Small intestine (tissue), 7 donors: ENCODE measurements around the gene ARL4C. TPM values are rescaled to one million over a fixed set of nuclear protein-coding genes. Genes with fewer than 3 reads are reported as not detected.
"Not testable (repeated sequence)": the region's sequence is repeated elsewhere in the genome, so short reads cannot be mapped to it uniquely, and the experiment has no call there.

ENCODE experiments used
- DNase-seq, 2 donors: peaks; one replicate each; pipeline versions ENCODE4 v3.0.0 to v3.0.0-alpha.2; 2013
- FAIRE-seq: peaks from 2 replicates; lab custom pipeline; 2012; peaks lifted over from hg19 to GRCh38; lab: Jason Lieb, UNC
- H3K27ac ChIP-seq, 3 donors: one replicate each; pipeline ENCODE4 v1.5.1; 2013; ENCODE audit warnings: low read length in 2 of 3, mild to moderate bottlenecking in 2 of 3, control low read depth in 1 of 3, inconsistent platforms in 1 of 3, low read depth in 1 of 3, moderate library complexity in 1 of 3
- H3K27me3 ChIP-seq, 3 donors: one replicate each; pipeline ENCODE4 v1.6.1; 2013; ENCODE audit warnings: low read length in 3 of 3, inconsistent platforms in 1 of 3; ENCODE audit not compliant: control insufficient read depth in 3 of 3, insufficient read depth in 3 of 3
- H3K36me3 ChIP-seq, 3 donors: one replicate each; pipeline ENCODE4 v1.6.1; 2013; ENCODE audit warnings: low read length in 3 of 3, inconsistent platforms in 1 of 3, low read depth in 1 of 3, mild to moderate bottlenecking in 1 of 3, moderate library complexity in 1 of 3; ENCODE audit not compliant: control insufficient read depth in 3 of 3, insufficient read depth in 2 of 3
- H3K4me1 ChIP-seq, 3 donors: one replicate each; pipeline ENCODE4 v1.6.1; 2013; ENCODE audit warnings: low read length in 2 of 3, inconsistent platforms in 1 of 3, low read depth in 1 of 3, mild to moderate bottlenecking in 1 of 3, moderate library complexity in 1 of 3; ENCODE audit not compliant: control insufficient read depth in 3 of 3, insufficient read depth in 2 of 3
- H3K4me3 ChIP-seq, 3 donors: one replicate each; pipeline ENCODE4 v1.5.1; 2013; ENCODE audit warnings: low read length in 3 of 3, control low read depth in 1 of 3, inconsistent platforms in 1 of 3, low read depth in 1 of 3, mild to moderate bottlenecking in 1 of 3, moderate library complexity in 1 of 3
- H3K9me3 ChIP-seq, 2 donors: one replicate each; pipeline ENCODE4 v1.6.1; 2013; ENCODE audit warnings: low read depth in 1 of 2, low read length in 1 of 2; ENCODE audit not compliant: control insufficient read depth in 2 of 2, insufficient read depth in 1 of 2
- WGBS, 3 donors: extraction: QIAGEN DNeasy Blood & Tissue Kit; methylation state at CpG; one replicate each; pipeline ENCODE4 v1.1.7; 2013; 5-methylcytosine and 5-hydroxymethylcytosine counted together
- polyA plus RNA-seq, 4 donors: library from polyadenylated mRNA; stranded (reverse) in 3 of 4; unstranded in 1 of 4; fragments of 200-250 nt in 3 of 4; fragments of 120-200 nt in 1 of 4; gene quantifications; one replicate each; pipeline versions ENCODE4 v1.2.1 to v1.2.3, GENCODE V29; 2013
- donor health status: healthy with polysubstance abuse.
- donor health status: control.
- donor health status: control.
- donor health status: Bipolar disorder and iron deficiency.
- donor health status: healthy.

Gene ARL4C
- polyA plus RNA-seq, 4 donors, result 1.3 to 6.3 (median 5.2) TPM

DNA sequence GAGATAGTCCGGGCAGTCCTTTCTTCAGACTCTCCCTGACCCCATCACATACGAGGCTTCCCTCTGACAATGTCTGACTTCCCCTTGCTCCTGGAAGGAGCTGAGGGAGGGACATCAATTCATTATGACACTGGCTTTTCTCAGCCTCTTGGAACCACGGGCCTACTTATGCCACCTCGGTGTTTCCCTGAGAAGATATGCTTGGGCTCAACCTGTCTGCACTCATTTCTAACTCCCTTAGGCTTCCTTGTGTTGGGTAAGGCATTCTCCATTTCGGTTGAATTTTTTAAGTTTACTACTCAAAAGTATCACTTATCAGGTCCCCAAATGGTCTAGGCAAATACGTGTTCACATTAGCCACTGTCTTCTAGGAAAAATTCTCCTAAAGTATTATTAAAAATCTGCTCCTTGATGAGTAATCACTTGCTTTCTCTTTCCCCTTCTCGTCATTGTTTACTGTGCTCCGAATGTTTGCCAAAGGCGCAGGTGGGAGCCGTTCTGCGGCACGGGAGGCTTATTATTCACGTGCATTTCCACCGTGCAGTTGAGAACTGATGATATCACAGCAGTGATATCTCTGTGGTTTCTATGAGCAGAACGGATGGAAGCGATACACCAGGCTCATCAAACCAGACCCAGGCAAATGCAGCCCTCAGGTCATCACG, 33.1 kb downstream of the ARL4C start:
- Histone ChIP-seq H3K36me3 (no peaks in the 10 kb centered on the region), H3K4me1 (no peaks in the 10 kb centered on the region), H3K27me3 (peaks cover 0 to 12% (median 0%) of the 10 kb centered on the region in 3 donors), H3K4me3 (no peak overlapping the region), H3K27ac (peak overlapping the region in 1 of 3 donors; percentile 77), H3K9me3 (peaks cover 0 to 3% of the 10 kb centered on the region in 2 donors)
- DNase-seq (peak; percentile 38 to 59), FAIRE-seq (no peak)
- WGBS, 3 donors, result 16 to 50% (median 26%) methylated on average over 17 of the region's 17 CpGs

DNA sequence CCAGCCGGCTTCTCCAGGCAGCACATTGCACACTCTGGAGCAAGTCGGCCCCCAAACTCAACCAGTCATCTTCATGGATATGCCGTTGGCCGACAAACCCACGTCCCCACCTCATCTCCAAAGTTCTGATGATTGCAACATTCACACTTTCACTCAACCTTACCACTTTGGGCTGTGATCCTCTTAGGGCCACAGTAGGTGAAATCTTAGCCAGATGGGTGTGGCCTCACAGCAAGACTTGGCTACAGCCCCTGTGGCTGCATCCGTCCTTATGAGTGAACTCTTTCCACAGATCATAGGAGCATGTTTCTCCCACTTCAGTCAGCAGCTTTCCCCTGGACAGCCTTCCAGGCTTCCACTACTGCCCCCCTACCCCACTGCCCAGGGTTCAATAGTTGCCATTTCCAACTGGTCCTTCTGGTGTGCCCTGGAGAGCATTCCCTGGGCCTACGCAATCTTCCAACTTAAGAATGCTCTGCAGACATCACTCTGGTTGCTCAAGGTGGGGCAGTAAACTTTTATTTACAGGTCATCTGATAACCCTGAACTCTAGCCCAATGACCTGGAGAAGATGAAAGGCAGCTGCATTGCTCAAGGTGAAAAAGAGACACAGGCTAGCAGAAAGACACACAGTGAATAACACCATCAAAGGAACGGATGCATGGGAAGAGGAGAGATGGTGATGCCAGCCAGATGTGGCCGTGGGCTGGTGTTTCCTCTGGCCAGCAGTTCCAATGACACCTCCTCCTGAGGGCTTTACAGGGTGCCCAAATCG, 34.5 kb downstream of the ARL4C start:
- H3K27ac ChIP-seq, result no peak overlapping the region
- no peak overlapping the region for H3K4me3 ChIP-seq
- H3K36me3 ChIP-seq, result no peaks in the 10 kb centered on the region
- 88 to 89% (median 89%) methylated on average over 10 of the region's 10 CpGs for WGBS, 3 donors
- peaks cover 0 to 9% of the 10 kb centered on the region in 2 donors for H3K9me3 ChIP-seq
- no peaks in the 10 kb centered on the region for H3K4me1 ChIP-seq
- peaks cover 0 to 12% (median 0%) of the 10 kb centered on the region in 3 donors for H3K27me3 ChIP-seq
- no peak for DNase-seq
- FAIRE-seq, result no peak

DNA sequence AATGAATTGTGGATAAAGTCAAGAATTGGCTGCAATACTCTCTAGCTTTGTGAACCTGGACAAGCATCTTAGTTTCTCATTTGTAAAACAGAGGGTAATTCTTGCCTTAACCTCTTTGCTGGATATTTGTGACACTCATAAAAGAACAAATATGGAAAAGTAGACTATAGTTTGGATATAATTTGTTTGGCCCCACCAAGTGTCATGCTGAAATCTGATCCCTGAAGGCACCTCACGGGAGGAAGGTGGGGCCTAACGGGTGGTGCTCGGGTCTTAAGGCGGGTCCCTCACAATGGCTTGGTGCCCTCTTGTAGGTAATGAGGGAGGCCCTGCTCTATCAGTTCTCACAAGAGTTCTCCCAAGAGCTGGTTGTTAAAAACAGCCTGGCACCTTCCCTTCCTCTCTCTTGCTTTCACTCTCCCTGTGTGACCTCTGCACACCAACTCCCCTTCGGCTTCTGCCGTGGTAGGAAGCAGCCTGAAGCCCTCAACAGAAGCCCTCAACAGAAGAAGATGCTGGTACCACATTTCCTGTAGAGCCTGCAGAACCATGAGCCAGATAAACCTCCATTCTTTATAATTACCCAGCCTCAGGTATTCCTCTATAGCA, 37.4 kb downstream of the ARL4C start:
- H3K27ac ChIP-seq, result no peak overlapping the region
- no peak for FAIRE-seq
- WGBS, 3 donors, result 53 to 73% (median 65%) methylated on average over 6 of the region's 6 CpGs

DNA sequence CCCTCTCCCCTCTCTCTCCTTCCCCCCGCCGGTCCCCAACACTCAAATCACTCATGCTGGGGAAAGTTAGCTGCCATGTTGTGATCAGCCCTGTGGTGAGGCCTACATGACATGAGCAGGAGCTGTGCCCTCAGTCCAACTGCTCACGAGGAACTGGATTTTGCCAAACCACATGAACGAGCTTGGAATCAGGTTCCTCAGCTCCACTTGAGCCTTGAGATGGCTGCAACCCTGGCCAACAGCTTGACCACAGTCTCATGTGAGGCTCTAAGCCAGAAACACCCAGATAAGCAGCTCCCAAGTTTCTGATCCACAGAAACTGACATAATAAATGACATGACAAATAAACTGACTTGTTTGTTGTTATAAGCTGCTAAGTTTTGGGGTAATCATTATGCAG, 38.4 kb downstream of the ARL4C start:
- 70 to 91% (median 84%) methylated on average over 3 to 4 of the region's 4 CpGs for WGBS, 3 donors
- H3K27ac ChIP-seq, result no peak overlapping the region
- no peaks in the 10 kb centered on the region for H3K27me3 ChIP-seq
- no peaks in the 10 kb centered on the region for H3K36me3 ChIP-seq
- H3K4me3 ChIP-seq, result no peak overlapping the region
- no peak for DNase-seq
- FAIRE-seq, result no peak
- no peaks in the 10 kb centered on the region for H3K4me1 ChIP-seq
- H3K9me3 ChIP-seq, result peaks cover 0 to 6% of the 10 kb centered on the region in 2 donors

More for the DNA sequence above, 37.4 kb downstream of the ARL4C start:
- Histone ChIP-seq H3K27me3 (peaks cover 0 to 4% (median 0%) of the 10 kb centered on the region in 3 donors), H3K9me3 (peaks cover 0 to 6% of the 10 kb centered on the region in 2 donors), H3K4me3 (no peak overlapping the region), H3K4me1 (no peaks in the 10 kb centered on the region), H3K36me3 (no peaks in the 10 kb centered on the region)
- DNase-seq, result no peak

DNA sequence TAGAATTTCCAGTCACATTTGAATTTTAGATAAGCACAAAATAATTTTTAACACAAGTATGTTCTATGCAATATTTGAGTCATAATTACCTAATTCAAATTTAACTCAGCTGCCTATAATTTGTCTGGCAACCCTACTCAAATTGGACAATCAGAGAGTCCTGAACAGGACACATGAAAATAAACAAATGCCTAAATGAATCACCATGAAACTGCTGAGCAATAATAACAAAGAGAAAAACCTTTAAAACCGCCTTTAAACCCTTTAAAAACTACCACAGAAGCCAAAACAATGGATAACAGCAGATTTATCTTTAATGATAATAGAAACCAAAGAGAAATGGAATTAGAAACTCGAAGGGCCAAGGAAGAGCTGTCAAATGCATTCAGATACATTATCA, 39.5 kb downstream of the ARL4C start:
- Histone ChIP-seq H3K27ac (no peak overlapping the region), H3K27me3 (no peaks in the 10 kb centered on the region), H3K4me1 (no peaks in the 10 kb centered on the region), H3K36me3 (no peaks in the 10 kb centered on the region), H3K4me3 (no peak overlapping the region), H3K9me3 (peaks cover 0 to 6% of the 10 kb centered on the region in 2 donors)
- DNase-seq (no peak), FAIRE-seq (no peak)
- 70 to 77% (median 72%) methylated on average over 2 of the region's 2 CpGs for WGBS, 3 donors

DNA sequence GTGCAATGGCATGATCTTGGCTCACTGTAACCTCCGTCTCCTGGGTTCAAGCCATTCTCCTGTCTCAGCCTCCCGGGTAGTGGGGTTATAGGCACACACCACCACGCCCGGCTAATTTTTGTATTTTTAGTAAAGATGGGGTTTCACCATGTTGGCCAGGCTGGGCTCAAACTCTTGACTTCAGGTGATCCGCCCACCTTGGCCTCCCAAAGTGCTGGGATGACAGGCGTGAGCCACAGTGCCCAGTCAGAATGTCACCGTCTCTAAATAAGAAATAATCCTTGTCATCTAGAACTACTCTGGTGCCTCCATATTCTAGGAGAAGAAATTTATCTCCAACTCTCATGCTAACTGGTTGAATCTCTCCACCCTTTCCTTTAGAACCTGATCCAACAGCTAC, 41.6 kb downstream of the ARL4C start:
- not testable (repeated sequence) for H3K36me3 ChIP-seq, H3K27me3 ChIP-seq, H3K4me3 ChIP-seq, FAIRE-seq, H3K27ac ChIP-seq, H3K9me3 ChIP-seq, H3K4me1 ChIP-seq, DNase-seq
- 94 to 95% (median 95%) methylated on average over 7 of the region's 7 CpGs for WGBS, 3 donors

DNA sequence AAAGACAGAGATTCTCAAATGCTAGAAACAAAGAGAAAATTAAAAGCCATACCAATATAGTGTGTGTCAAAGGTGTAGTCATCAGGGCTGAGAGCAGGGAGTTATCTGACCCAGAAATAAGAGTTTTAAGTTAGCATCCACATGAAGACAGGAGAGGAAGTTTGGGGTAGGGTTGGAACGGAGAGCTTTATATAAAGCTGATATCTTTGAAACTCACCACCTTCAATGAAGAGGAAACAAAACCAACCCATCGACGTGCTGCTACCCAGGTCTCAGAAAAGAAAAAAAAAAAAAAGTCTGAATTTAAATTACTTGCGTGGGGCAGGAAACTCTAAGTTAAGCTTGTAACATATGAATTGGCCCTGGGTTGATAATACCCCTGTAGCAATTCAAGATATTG, 42.4 kb downstream of the ARL4C start:
- DNase-seq (peak in 1 of 2 donors; percentile 25), FAIRE-seq (no peak)
- Histone ChIP-seq H3K4me1 (no peaks in the 10 kb centered on the region), H3K27me3 (no peaks in the 10 kb centered on the region), H3K4me3 (no peak overlapping the region), H3K27ac (no peak overlapping the region), H3K36me3 (no peaks in the 10 kb centered on the region), H3K9me3 (peaks cover 0 to 6% of the 10 kb centered on the region in 2 donors)
- 66 to 88% (median 73%) methylated on average over 4 of the region's 4 CpGs for WGBS, 3 donors

DNA sequence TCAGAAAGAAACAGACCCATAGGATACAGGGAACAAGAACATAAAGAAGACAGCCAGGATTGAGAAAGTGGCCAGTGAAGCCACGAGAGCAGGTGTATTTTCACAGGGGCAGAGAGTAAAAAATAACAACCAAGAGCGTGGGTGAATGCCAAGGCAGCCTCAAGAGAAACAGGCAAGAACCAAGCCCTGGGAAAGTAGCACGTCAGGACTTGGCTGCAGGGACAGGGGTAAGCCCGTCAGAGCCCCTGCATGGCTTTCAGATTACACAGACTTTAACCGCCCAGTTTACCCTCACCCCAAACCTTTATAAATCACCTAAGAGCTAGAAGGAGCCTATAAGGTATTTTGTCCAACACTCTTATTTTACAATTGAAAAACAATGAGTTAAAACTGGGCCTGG, 43.7 kb downstream of the ARL4C start:
- DNase-seq (no peak), FAIRE-seq (no peak)
- Histone ChIP-seq H3K27ac (no peak overlapping the region), H3K9me3 (peaks cover 0 to 3% of the 10 kb centered on the region in 2 donors), H3K4me3 (no peak overlapping the region), H3K4me1 (no peaks in the 10 kb centered on the region), H3K27me3 (no peaks in the 10 kb centered on the region), H3K36me3 (no peaks in the 10 kb centered on the region)
- 83 to 88% (median 87%) methylated on average over 5 of the region's 5 CpGs for WGBS, 3 donors
